GM19467 (cell line): ENCODE measurements around the gene CDKN2C.

ENCODE experiments used
- ATAC-seq: cut with Tn5 transposase; IDR thresholded peaks from one replicate; pipeline ENCODE4 v1.9.1; 2021; ENCODE audit warnings: mild to moderate bottlenecking, moderate library complexity; ENCODE audit not compliant: unreplicated experiment

Gene CDKN2C

GRCh38 chr1:50959913-50960844 lies 9.9 kb upstream of the CDKN2C start, which contains the start of gene FAF1:
Gene FAF1, minus strand, starts transcription at chr1:50960267. Its CDS starts 456 bp downstream, at chr1:50959811.
- ATAC-seq, result peak; percentile 84

GRCh38 chr1:50964863-50965262 lies 5.2 kb upstream of the CDKN2C start:
- no peak for ATAC-seq

- ATAC-seq, result no peak
These were observed 3.1 kb upstream of the CDKN2C start for GRCh38 chr1:50966991-50967390.

GRCh38 chr1:50967416-50968157 lies 2.5 kb upstream of the CDKN2C start:
- no peak for ATAC-seq

GRCh38 chr1:50968158-50968820 lies 1.8 kb upstream of the CDKN2C start:
- peak; percentile 56 for ATAC-seq

- ATAC-seq, result peak; percentile 27
These were observed 1.0 kb upstream of the CDKN2C start for GRCh38 chr1:50968821-50969610.

GRCh38 chr1:50970509-50970887 lies 453 bp downstream of the CDKN2C start:
- no peak for ATAC-seq

GRCh38 chr1:50970931-50971582 lies 1.0 kb downstream of the CDKN2C start:
- no peak for ATAC-seq

- no peak for ATAC-seq
These were observed 1.8 kb downstream of the CDKN2C start for GRCh38 chr1:50971748-50972305.

GRCh38 chr1:50972766-50973165 lies 2.7 kb downstream of the CDKN2C start:
- ATAC-seq, result no peak

- no peak for ATAC-seq
These were observed 3.2 kb downstream of the CDKN2C start for GRCh38 chr1:50973255-50973654.

- no peak for ATAC-seq
These were observed 4.0 kb downstream of the CDKN2C start for GRCh38 chr1:50973875-50974617.

GRCh38 chr1:50974618-50974935 lies 4.5 kb downstream of the CDKN2C start:
- ATAC-seq, result no peak

GRCh38 chr1:50975436-50975835 lies 5.4 kb downstream of the CDKN2C start:
- ATAC-seq, result no peak

- ATAC-seq, result peak; percentile 4
These were observed 6.3 kb downstream of the CDKN2C start for GRCh38 chr1:50976111-50976889.

- ATAC-seq, result peak; percentile 52
These were observed 7.0 kb downstream of the CDKN2C start for GRCh38 chr1:50976890-50977574.

- peak; percentile 43 for ATAC-seq
These were observed 7.6 kb downstream of the CDKN2C start for GRCh38 chr1:50977575-50978143.
